SKM-1 (cell line): ENCODE results near the gene POLDIP2.

Experiments used
- DNase-seq: peaks from one replicate; lab custom pipeline; 2025; ENCODE audit not compliant: unreplicated experiment; lab: John Stamatoyannopoulos, UW

The POLDIP2 gene

DNA sequence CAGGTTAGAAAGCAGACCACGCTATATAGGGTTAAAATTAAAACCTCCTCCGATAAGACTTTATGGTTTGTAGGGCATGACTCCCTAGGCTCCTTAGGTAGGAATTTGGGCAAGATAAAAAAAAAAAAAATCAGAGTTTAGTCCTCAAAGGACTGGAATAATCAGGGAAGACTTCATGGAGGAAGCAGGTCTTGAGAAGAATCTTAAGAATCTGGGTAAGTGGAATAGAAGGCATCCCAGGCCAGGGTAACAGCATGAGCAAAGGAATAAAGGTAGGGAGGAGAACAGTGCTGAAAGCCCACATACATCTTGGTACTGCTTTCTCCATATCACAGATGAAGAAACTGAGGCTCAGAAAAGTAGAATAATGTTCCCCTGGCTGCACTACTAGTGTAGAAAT is 33.2 kb upstream of the POLDIP2 start:
- no peak for DNase-seq

DNA sequence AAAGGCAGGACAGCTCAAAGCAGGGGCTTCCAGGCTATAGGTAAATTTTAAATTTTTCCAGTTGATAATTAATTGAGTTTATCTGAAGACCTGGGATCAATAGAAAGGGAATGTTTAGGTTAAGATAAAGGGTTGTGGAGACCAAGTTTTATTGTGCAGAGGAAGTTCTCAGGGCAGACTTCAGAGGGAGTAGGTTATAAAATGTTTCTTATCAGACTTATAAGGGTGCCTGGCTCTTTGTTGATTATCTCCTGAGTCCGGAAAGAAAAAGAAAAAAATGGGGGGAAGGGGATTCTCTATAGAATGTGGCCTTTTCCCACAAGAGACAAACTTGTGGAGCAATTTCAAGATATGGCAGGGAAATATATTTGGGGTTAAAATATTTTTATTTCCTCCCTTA is 32.8 kb upstream of the POLDIP2 start:
- DNase-seq: no peak

DNA sequence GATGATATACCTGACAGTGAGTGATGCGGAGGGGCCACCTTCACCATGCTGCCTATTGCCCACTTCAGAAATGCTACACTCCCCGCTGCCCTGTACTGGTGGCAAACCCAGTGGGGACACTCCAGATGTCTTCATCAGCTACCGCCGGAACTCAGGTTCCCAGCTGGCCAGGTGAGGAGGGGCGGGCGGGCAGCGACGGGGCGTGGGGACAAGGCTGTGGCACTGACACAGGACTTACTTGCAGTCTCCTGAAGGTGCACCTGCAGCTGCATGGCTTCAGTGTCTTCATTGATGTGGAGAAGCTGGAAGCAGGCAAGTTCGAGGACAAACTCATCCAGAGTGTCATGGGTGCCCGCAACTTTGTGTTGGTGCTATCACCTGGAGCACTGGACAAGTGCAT is 30.8 kb upstream of the POLDIP2 start:
- DNase-seq: no peak

DNA sequence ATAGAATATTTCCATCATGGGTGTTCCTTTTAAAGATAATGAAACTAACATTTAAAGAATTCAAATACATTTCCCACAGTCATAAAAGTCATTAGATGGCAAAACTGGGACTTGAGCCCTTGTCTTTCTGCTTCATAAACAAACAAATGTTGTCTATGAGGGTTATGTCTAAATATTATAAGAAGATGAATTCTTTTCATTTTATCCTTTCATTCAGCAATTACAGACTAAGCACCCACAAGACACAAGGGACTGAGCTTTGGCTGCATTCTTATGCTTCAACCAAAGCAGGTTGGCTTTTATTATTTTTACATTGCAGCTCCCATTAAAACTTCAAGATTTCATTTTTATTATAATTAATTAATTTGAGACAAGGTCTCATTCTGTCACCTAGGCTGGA is 29.1 kb upstream of the POLDIP2 start:
- no peak for DNase-seq

DNA sequence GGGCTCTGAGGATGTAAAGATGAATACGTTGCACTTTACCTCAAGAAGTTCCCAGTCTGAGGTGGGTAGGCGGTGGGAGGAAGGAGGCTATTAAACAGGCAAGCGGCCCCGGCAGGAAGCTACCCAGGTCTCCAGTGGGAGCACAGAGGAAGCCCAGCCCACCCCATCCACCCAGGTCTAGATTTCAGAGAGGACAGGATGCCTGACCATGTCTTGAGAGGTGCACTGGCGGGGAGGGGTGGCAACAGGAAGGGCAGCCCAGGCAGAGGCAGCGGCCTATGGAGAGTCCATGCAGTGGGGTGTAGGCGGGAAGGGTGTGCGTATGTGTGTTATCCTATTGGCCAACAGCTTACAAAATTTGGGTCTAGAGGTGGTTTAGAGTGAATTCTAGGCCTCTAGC is 28.1 kb upstream of the POLDIP2 start:
- DNase-seq: no peak

DNA sequence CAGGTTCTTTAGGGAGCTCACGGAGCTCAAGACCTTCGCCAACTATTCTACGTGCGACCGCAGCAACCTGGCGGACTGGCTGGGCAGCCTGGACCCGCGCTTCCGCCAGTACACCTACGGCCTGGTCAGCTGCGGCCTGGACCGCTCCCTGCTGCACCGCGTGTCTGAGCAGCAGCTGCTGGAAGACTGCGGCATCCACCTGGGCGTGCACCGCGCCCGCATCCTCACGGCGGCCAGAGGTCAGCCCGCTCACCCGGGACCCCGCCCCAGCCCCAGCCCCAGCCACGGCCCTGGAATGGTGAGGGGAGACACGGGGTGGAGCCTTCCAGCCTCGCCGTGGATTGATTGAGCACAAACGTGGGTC is 27.7 kb upstream of the POLDIP2 start:
- DNase-seq: no peak

DNA sequence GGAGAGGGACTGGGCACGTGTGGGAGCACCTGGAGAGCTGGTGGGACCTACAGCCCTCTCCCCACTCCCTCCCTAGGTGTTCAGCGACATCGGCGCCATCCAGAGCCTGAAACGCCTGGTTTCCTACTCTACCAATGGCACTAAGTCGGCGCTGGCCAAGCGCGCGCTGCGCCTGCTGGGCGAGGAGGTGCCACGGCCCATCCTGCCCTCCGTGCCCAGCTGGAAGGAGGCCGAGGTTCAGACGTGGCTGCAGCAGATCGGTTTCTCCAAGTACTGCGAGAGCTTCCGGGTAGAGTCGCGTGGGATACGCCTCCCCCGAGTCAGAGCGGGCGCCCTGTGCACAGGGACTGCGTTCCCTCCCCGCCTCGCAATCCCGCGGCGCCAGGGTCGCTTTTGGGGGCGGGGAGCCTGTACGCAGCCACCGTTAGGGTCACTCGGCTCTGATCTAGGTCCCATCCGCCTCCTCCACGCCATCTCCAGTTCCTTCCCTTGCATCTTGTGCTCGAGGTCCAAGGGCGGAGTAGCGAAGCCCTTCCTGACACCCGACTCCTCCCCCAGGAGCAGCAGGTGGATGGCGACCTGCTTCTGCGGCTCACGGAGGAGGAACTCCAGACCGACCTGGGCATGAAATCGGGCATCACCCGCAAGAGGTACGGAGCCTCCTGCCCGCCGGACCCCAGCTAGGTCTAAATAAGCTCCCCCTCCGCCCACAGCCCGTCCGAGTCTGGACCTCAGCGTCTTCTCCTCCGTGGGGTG is 27.1 kb upstream of the POLDIP2 start:
- no peak for DNase-seq

DNA sequence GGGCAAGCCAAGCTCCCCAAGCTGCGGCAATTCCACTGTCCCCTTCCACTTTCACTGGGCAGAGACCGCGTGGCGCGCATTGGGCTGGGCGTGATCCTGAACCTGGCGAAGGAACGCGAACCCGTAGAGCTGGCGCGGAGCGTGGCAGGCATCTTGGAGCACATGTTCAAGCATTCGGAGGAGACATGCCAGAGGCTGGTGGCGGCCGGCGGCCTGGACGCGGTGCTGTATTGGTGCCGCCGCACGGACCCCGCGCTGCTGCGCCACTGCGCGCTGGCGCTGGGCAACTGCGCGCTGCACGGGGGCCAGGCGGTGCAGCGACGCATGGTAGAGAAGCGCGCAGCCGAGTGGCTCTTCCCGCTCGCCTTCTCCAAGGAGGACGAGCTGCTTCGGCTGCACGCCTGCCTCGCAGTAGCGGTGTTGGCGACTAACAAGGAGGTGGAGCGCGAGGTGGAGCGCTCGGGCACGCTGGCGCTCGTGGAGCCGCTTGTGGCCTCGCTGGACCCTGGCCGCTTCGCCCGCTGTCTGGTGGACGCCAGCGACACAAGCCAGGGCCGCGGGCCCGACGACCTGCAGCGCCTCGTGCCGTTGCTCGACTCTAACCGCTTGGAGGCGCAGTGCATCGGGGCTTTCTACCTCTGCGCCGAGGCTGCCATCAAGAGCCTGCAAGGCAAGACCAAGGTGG is 24.0 kb upstream of the POLDIP2 start:
- no peak for DNase-seq

DNA sequence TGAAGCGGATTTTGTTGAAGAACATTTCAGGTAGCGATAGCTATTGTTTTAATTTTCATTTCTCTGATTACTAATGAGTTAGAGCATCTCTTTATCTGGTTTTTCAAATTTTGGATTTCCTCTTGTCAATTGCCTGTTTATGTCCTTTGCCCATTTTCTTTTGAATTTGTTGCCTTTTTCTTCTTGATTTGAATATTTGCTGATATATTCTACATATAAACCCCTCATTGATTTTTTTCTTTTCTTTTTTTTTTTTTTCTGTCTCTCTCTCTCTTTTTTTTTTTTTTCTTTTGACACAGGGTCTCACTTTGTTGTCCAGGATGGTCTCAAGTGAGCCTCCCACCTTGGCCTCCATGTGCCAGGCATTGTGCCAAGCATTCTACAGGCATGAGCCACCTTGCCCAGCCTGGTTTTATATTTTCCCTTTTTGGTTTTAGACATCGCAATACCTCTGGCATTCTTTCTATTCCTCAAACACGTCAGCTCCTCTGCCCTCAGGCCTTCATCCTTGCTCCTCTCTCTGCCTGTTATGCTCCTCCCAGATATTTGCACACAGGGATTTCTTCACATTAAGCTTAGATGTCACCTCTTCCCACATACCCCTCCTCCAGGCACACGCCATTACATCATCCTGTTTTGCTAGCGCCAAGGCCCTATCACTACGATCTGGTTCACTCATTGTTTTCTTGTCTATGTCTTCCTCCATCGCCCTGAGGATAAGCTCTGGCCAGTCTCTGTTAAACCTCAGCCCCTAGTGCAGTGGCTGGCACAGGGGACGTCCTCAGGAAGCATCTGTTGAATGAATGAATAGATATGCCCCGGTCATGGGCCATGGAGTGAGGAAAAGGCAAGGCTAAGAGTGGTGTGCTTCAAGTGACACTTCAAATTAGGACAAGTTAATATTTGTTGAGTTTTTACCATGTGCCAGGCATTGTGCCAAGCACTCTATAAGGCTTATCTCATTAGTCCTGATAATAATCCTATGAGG is 22.8 kb upstream of the POLDIP2 start:
- no peak for DNase-seq

DNA sequence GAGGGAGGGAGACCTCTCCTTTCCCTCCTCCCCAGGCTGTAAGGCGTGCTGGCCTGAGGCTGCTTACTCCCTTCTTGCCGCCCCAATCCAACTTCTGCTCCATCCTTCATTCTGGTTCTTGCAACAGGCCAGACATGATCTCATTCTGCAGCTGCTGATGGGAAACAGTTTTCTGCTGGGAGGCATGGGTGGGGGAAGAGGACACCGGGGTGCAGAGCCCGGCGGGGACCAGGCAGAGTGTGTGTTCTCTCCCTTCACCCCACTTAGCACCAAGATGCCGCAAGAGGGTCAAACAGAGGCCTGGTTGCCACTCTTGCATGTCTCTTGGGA is 15.6 kb upstream of the POLDIP2 start:
- no peak for DNase-seq

DNA sequence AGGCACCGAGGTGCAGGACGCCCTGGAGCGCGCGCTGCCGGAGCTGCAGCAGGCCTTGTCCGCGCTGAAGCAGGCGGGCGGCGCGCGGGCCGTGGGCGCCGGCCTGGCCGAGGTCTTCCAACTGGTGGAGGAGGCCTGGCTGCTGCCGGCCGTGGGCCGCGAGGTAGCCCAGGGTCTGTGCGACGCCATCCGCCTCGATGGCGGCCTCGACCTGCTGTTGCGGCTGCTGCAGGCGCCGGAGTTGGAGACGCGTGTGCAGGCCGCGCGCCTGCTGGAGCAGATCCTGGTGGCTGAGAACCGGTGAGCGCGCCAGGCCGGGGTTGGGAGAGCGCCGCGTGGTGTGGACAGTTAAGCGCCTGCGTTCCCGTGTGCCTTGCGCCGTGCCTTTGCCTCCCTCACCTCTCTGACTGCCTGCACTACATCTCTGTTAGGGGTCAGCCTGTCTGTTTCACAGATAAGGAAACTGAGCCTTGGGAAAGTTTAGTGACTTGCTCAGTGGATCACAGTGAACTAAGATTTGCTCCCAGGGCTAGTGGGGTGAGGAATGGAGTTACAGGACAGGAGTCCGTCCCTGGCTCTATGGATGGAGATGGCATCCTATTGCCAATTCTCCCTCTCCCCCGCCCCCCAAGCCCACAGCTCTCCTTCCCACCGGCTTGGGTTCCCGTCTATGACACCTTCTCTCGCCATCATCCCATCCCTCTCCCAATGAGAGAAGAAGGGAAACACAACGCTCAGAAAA is 15.0 kb upstream of the POLDIP2 start:
- no peak for DNase-seq

DNA sequence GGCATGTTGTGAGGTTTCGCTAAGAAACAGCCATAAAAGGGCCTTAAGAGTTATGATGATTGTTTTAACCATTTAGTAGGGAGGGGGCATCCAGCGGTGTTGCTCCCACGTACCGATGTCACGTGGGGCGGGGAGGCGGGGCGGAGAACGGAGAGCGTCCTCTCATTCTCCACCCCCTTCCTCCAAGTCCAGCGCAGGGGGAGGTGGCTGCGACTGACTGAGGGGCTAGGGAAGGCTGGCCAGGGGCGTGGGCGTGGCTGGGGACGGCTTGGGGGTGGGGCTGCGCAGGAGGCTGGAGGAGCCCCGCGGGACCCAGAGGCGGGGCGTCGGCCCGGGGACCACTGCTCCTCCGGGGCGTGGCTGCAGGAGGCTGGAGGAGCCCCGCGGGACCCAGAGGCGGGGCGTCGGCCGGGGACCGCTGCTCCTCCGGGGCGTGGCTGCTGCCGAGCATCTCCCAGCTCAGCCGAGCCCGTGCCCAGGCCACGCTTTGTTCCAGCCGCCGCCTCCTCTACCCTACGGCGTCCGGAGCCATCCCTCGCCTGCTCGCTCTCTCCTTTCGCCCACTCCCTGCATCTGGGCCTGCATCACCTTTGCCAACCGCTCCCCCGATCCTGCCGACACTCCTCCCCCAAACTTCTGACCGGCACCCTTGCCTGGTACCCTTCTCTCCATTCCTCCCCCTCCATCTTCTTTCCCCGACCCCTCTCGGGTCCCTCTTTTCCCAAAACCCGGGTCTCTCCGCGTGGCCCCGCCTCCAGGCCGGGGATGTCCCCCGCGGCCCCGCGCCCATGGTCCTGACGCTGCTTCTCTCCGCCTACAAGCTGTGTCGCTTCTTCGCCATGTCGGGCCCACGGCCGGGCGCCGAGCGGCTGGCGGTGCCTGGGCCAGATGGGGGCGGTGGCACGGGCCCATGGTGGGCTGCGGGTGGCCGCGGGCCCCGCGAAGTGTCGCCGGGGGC is 14.2 kb upstream of the POLDIP2 start, which contains the start of gene SARM1:
TSS of gene SARM1 (plus strand) at position 450 of the 958 bp plus-strand sequence. CDS start at position 789, 339 bp downstream.
- no peak for DNase-seq

DNA sequence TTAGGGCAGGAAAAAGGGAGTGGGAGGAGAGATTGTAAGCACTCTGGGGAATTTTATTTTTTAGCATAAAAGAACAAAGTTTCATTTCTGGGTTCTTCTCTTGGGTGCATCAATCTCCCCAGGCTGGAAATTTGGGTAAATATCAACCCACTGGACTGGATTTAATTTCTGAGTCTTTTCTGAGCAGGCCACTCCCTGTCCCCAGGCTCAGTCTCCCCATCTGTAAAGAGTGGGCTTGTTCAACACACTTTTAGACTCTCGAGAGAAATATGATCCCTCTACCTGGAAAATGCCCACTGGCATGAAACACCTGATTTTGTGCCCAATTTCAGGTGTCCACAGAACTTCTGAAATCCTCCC is 13.4 kb upstream of the POLDIP2 start:
- no peak for DNase-seq

DNA sequence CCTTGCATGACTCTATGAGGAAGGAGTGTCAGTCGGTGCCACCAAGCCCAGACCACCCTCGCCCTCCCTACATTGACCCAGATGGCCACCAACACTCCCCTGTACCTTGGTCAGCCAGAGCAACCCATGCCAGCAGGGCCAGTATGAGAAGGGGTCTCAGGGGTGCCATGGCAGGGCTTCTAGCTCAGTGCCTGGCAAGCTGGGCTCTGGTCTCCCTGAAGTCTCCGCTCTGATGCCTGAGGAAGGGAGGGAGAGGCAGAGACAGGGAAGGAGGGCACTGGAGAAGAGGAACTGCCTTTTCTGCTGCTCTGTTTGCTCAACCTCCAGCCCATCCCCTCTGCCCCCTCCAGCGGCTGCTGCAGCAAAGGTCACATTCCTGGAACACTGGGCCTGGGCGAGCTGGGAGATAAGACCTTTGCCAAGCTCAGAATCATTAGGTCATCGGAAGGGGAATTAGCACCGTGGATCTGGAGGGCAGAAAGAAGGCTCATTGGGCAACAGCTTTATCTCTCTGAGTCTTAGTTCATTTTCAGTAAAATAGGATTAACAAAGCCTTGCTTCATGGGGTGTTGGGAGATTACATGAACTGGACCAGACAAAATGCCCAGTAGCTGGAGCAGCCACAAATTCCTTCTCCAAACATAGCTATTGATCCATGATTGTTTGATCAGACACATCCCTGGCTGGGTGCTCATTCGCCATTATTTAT is 12.9 kb upstream of the POLDIP2 start, which contains the start of gene VTN:
TSS of gene VTN (minus strand) at position 273 of the 709 bp plus-strand sequence. CDS start at position 169, 104 bp downstream.
- DNase-seq: peak; percentile 15

DNA sequence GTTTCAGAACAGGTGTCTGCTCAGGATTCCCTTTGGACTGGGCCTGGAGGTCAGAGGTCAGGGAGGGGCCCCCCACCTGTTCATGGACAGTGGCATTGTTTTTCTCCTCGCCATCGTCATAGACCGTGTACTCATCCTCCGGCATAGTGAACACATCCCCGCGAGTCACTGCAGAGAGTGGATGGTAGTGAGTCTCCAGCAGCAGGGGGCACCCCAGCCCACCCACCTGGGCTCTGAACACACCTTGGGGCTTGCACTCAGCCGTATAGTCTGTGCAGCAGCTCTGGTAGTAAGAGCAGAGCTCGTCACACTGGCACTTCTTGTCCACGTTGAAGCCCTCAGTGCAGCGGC is 12.3 kb upstream of the POLDIP2 start:
- DNase-seq: no peak

DNA sequence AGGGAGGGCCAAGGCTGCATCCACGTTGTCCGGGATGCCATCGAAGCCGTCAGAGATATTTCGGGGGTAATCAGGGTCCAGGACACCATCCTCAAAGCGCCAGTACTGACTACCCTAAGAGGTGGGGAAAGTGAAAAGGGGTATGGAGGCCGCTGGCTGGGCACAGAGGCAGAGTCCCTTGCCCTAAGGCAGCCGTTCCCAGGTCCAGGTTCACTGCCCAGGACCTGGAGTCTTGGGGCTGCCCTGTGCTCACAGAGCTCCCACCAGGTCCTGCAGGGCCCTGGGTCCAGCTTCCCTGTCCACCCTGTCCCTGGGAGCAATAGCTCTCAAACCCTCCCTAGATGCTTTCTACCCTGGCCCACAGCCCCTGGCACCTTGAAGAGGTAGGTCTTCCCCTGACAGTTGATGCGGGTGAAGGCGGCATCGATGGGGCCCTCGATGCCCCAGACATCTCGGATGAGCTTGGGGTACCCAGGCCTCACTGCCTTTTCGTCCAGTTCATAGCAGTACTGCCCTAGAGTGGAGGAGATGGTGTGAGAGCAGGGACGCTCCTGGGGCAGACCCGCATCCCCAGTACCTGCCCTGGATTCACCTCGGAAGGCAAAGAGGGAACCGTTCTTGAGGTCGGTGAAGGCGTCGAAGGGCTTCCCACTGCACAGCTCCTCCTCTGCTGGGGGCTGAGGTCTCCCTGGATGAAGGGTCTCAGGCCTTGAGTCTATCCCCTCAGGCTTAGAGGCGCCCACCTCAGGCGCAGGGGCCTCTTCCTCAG is 11.8 kb upstream of the POLDIP2 start:
- no peak for DNase-seq

DNA sequence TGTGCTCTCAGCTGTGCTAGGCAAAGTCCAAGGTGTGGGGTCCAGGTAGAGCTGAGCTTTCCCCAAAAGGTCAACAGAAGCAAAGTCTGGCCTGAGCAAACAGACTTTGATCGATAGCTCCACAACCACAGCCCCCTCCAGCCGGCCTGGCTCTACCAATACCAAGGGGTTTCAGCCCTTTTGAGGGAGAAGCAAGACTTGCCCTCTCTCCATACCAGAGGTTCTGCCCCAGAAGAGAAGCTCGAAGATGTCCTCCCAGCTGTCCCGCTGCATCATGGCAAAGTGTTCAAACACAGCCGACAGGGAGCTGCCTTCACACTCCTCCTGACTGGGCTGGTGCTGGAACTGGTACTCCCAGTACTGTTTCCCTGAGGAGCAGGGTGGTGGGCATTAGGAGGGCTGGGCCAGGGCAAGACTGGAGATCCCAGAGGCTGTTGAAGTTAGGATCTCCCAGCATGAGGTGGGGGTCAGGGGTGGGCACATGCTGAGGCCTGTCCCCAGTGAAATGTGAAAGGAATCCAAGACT is 11.0 kb upstream of the POLDIP2 start:
- no peak for DNase-seq

DNA sequence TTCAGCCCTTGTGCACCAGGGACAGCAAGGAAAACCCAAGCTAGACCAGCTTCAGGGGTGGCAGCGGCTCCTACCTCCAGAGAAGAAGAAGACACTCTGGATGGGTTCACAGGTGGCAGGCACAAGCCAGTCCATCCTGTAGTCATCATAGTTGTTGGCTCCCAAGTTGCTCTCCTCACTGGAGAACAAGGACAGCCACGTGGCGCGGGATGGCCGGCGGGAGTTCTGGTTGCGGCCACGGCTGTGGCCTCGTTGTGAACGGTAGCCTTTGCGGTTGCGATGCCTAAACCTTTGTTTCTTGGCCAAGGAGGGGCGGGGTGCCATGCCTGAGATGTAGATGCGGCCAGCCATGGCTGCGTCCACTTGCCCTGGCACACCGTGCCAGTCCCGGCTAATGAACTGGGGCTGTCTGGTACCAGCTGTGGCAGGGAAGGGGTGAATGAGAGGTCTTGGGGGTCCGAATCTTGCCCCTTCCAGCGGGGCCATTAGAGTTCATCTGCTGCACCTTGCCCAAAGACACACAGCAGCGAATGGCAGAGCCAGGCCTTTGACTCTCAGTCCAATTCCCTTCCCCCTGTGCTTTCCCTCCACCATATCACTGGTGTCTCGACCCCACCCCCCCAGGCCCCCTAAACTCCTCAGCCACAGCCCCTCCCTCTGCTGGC is 10.4 kb upstream of the POLDIP2 start:
- no peak for DNase-seq
